ENCODE measurements around the gene L3MBTL4.

The L3MBTL4 gene

DNA sequence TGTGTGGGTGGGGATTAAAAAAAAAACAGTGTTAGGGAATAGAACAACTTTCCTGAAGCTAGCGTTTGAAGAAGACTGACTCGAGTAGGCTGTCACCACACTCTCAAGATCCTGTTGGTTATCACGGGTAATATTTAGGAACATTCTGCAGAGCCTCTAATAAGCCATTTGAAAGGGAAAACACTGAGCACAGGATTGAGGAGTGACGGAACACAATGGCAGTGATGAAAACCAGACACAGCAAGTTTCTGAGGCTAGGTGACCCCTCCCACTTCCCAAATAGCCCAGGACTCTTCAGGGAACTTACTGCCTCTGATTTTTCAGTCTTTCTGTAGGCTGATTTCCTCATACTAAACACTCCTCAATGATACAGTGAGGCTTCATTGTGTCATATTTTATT, 431.2 kb downstream of the L3MBTL4 start:
- no peak for DNase-seq

DNA sequence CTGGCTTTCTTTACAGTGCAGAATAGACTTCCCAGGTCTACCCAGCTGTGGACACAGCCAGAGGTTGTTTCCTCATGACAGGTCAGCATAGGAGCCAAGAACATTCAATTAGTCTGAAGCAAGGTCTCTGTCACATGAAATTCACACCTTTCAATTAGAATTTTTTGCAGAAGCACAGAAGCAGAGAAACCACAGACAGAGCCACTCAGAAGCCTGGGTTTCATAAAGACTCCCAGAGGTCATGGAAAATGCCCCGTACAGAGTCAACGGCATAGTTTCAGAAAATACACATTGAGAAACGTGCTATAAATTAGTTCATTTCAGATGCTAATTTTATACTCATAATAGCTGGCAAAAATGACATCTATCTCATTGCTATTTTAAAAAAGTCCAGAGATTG, 432.4 kb downstream of the L3MBTL4 start:
- no peak for DNase-seq

DNA sequence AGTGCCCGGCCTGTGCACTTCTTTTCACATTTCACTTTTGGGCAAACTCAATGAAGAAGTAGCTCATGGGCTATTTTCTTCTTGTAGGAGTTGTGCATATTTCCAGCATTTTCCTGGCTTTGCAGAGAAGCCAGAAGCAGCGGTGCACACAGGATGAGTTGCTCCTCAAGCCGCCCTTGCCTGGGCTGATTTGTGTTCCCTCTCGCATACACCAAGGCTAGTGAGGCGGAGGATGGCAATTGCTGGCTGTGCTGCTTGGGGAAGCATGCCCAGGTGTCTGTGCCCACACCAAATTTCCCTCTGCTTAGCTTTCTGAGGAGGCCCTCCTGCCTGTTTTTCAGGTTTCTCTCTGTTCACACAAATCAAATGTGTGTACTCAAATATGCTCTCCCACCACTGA, 434.0 kb downstream of the L3MBTL4 start:
- DNase-seq: no peak

DNA sequence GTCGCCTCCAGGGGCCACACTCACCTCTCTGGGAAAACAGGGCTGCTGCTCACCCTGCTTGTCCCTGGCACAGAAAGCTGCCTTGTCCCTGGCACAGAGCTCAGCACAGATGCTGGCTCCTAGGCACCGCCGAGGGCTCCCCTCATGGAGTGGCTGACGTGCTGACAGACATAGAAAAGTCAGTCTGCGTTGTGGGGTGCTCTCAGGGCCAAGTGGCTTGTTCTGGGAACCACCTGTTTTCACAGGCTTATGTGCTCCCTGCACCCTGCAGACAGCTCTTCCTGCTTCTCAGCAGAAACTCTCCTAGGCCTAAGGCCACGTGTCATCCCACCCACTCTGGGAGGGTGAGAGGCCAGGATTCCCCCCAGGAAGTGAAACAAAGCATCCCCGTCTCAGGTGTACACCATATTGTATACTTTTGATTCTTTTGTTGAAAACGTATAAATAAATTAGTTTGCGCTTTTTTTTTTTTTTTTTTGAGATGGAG, 434.7 kb downstream of the L3MBTL4 start:
- DNase-seq: peak in 1 of 14 donors; percentile 61

- no peak for DNase-seq
Measured at GRCh38 chr18:5979176-5979888, 435.4 kb downstream of the L3MBTL4 start.

GRCh38 chr18:5977022-5977421, 437.7 kb downstream of the L3MBTL4 start:
- no peak for DNase-seq

DNA sequence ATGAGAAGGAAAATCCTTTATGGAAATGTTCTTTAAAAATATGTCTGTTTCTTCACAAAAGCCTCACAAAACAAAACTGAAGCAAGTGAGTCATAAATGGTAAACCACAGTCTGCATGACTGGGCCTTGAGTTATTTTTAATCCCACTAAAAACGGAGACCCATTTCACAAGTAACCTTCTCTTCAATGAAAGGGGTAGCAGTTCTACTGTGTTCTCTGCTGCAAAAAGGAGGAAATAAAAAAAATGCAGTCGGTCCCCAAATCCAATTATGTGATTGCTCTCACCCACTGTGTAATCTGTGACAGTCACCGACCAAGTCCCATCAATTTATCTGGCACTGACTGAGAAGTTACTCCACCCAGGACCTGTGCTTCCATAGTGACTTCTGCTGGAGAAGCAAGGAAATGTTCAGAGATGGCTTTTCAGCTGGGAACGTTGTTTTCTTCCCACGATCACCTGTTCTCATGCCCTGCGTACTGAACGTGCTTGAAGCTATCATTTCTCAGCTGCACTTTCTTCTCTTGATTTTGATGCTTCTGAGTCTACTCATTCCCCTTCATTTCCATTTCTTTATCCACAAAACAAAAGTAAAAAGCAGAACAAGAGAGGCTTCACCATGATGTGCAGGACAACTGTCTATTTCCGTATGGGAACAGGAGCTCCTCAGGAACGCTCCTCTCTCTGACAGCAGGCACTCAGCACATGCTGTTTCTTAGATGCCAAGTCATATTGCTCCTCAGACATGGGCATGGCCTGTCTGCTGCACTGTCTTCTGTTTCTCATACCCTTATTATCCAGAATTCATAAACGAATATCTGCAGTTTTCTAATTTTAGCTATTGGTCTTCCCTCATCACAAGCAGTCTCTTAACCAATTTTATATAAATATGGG, 439.4 kb downstream of the L3MBTL4 start:
- DNase-seq: no peak

GRCh38 chr18:5974696-5975095, 440.0 kb downstream of the L3MBTL4 start:
- DNase-seq: no peak

DNA sequence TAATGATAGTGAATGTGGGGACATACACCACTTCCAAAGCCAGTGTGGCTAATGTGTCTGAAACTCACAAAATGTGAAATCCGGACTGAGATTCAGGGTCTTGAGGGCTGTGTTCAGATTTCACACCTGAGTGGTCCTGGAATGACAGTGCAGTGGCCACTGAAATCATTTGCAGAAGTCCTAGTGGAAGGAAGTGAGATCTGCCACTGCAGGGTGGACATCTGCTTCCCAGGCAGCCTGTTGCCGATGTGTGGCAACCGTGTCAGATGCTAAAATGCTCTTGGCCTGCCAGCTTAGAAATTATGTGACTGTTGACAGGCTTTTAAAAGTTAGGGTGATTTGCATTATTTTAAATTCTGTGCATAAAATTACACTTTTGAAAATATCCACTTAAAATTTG, 441.6 kb downstream of the L3MBTL4 start:
- DNase-seq: no peak

GRCh38 chr18:5972298-5972697, 442.4 kb downstream of the L3MBTL4 start:
- no peak for DNase-seq

GRCh38 chr18:5969989-5970403, 444.7 kb downstream of the L3MBTL4 start:
- peak in 4 of 14 donors; percentile 19 to 46 (median 35) for DNase-seq

GRCh38 chr18:5969355-5969988, 445.2 kb downstream of the L3MBTL4 start:
- peak in 1 of 14 donors; percentile 45 for DNase-seq

GRCh38 chr18:5967666-5968065, 447.0 kb downstream of the L3MBTL4 start:
- no peak for DNase-seq

DNA sequence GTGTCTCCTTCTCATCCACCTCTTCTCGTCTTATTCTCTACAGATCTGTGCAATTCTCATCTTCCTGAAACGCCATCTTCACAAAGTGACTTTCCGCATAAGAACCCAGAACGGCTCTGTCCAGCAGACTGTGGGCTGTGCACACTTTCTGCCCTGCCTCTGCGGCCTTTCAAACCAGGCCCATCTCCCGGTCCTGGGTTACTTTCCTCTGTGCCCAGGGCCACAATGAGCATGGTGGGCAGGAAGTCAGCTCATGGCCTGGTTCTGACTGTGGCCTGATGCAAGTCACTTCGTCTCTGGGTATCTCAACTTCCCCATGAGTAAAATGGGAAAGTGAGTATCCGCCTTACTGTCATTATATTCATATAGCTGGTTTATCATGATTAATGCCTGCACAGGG, 447.7 kb downstream of the L3MBTL4 start:
- DNase-seq: no peak

DNA sequence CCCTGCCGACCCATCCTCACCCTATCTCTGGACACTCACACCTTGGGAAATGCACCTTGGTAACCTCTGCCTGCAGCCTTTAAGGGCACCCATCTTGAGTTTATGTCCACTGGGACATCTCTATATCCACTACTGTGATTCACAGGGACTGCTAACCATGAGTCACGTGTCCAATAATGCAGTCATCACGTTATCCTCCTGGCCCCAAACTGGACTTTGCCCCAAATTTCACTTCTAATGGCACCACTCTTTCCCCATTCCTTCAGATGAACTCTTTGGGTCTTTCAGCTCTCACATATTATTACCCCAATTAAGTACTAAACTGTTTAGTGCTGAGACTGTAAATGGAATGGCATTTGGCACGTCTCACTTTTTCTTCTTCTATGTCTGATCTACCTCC, 448.2 kb downstream of the L3MBTL4 start:
- no peak for DNase-seq

DNA sequence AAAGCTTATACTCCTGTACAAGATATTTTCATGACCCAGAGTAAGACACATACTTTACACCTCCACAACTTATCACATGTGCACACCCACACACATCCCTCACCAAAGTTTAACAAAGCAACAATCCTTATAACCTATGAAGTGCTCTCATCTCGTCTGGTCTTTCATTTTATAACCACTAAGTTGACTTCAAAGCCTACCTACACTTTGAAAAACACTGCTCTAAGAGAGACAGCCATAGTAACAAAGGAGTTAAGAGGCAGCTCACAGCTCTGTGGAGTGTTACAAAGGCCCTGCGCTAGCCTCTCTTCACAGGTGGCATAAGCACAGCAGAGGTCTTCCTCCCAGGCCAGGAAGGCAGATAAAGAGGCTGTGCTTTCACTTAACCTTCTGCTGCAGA, 449.7 kb downstream of the L3MBTL4 start:
- no peak for DNase-seq

DNA sequence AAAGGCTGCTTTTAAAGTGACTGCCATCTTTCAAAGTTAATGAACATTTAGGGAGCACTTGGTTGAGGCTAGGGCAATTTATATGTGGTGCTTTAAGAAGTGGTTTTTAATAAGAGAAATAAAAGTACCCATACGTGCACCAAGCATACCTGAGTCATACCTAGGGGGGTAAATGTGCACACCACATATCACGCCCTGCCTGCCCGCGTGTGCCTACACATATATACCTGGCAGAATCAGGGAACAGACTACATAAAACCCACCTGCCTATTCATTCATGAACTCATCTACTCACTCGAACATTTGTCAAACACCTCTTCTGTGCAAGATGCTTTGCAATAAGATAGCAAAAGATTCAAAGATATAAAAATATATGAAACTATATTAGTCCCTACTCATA, 450.1 kb downstream of the L3MBTL4 start:
- no peak for DNase-seq

DNA sequence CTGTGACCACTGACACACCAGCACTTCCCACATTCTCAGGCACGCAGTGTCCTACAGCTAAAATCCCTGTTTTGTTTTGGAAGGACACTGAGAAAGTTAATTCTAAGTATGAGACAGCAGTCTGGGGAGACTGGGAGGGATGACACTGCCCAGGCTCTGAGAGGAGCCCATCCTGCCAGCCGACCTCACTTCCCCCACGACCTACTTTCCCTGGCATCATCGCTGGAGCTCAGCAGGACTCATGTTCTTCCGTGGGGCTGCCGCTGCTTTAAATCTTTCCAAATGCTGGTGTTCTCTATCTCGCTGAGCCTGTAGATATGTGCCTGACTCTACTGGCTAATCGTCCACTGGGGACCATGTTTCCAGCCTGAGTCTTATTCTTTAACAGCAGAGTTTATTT, 450.6 kb downstream of the L3MBTL4 start:
- peak in 2 of 14 donors; percentile 50 to 56 for DNase-seq

DNA sequence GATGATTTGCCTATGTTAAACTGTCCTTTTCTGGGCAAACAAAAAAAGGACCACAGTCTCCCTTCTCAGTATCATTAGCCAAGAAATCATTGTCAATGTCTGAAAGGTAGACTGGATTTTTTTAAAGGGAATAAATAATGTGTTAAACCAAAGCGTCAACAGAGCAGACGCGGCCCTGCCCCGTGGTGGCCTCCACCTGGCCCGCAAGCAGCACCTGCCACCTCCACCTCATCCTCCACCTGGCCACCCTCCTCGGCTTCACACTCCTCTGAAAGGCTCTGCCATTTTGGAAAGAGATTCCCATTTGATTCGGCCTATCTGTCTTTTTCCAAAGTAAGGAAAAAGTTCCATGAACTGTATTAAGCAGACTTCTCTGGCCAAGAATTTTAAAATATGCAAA, 451.4 kb downstream of the L3MBTL4 start:
- DNase-seq: no peak

GRCh38 chr18:5962362-5962761, 452.3 kb downstream of the L3MBTL4 start:
- peak in 1 of 14 donors; percentile 15 for DNase-seq

DNA sequence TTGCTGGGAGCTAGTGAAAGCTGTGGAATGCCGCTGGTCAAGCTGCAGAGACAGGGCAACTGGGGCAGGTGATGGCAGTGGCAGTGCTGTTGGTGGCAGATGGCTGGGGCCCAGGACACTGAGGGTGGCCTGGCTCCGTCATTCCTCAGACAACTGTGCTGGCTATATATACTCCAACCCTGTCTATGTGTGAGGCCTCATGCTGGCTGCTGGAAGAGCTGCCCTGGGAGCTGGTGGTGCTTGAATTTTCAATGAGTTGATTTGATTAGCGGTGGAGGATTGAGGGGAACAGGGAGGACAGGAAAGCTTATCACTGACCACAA, 452.9 kb downstream of the L3MBTL4 start:
- DNase-seq: peak in 1 of 14 donors; percentile 14

- DNase-seq: no peak
Measured at GRCh38 chr18:5961097-5961827, 453.4 kb downstream of the L3MBTL4 start.

GRCh38 chr18:5958822-5959221, 455.9 kb downstream of the L3MBTL4 start:
- no peak for DNase-seq
